HepG2 (cell line): ENCODE data around the gene FSD2. TPM values are rescaled to one million over a fixed set of nuclear protein-coding genes. Genes with fewer than 3 reads are reported as not detected.

Source experiments
- ATAC-seq: fragments of 200-7000 bp; cut with Tn5 transposase; 3 replicates; pipeline ENCODE4 v1.9.1; 2020; ENCODE audit warnings: mild to moderate bottlenecking, moderate library complexity
- BruUV-seq: library from RNA; stranded (reverse); fragments of 400-500 nt; replicated peaks from 2 replicates; lab custom pipeline; 2021; lab: Mats Ljungman, UMichigan
- CTCF ChIA-PET: fragments of 300-600 bp; formaldehyde crosslinking; extraction: SDS; loops from one replicate; lab custom pipeline; 2021; ENCODE audit warnings: low total read pairs, inconsistent platforms, low intra/inter-chr PET ratio; lab: Yijun Ruan, JAX
- POLR2A ChIA-PET: fragments of 350-600 bp; sonication (Branson Sonifier 250); formaldehyde crosslinking; loops from one replicate; lab custom pipeline; 2020; ENCODE audit warnings: antibody characterized with exemption, inconsistent platforms; lab: Yijun Ruan, JAX
- DNase-seq: peaks from one replicate; pipeline ENCODE4 v3.0.0-alpha.2; 2015; ENCODE audit warnings: low spot score
- FAIRE-seq: peaks from 3 replicates; lab custom pipeline; 2011; peaks lifted over from hg19 to GRCh38; lab: Jason Lieb, UNC
- H2AFZ ChIP-seq: one replicate; pipeline ENCODE4 v1.6.1; 2011; ENCODE audit warnings: low read length, inconsistent platforms
- H3K27ac ChIP-seq: fragments of 300-600 bp; 3 replicates; pipeline ENCODE4 v1.8.0; 2011; ENCODE audit warnings: mixed run types, mild to moderate bottlenecking, mixed read lengths, low read length, inconsistent platforms; ENCODE audit not compliant: insufficient read depth; ENCODE audit errors: extremely low read length
- H3K27me3 ChIP-seq, 2 experiments: fragments of 200-600 bp in 1 of 2; 2 replicates in 1 of 2; 3 replicates in 1 of 2; pipeline versions ENCODE4 v1.6.0 to v1.8.0; 2011; ENCODE audit warnings: low read length in 2 of 2, mild to moderate bottlenecking in 2 of 2, moderate library complexity in 2 of 2, inconsistent platforms in 1 of 2; ENCODE audit not compliant: insufficient read depth in 2 of 2, control insufficient read depth in 1 of 2
- H3K36me3 ChIP-seq, 2 experiments: fragments of 200-600 bp in 1 of 2; replicated peaks in 1 of 2; 2 replicates in 1 of 2; 3 replicates in 1 of 2; pipeline versions ENCODE4 v1.5.1 to v1.8.0; 2011; ENCODE audit warnings: low read length in 2 of 2, inconsistent platforms in 1 of 2; ENCODE audit not compliant: insufficient read depth in 2 of 2, control insufficient read depth in 1 of 2
- H3K4me1 ChIP-seq: 2 replicates; pipeline ENCODE4 v1.5.1; 2012; ENCODE audit warnings: low read length, inconsistent platforms; ENCODE audit not compliant: insufficient read depth
- H3K4me2 ChIP-seq: 2 replicates; pipeline ENCODE4 v1.6.0; 2011; ENCODE audit warnings: low read depth, low read length, inconsistent platforms
- H3K4me3 ChIP-seq, 3 experiments: fragments of 200-600 bp in 1 of 3; sonication (generic), shearing (Covaris generic) in 1 of 3; replicated peaks in 1 of 3; 2 replicates each; pipeline ENCODE4 v1.5.1; 2011 to 2016; ENCODE audit warnings: low read length in 3 of 3, inconsistent platforms in 2 of 3, low read depth in 2 of 3, mild to moderate bottlenecking in 2 of 3, control low read depth in 1 of 3, mixed read lengths in 1 of 3; ENCODE audit not compliant: insufficient read depth in 1 of 3
- H3K79me2 ChIP-seq: one replicate; pipeline ENCODE4 v1.6.1; 2011; ENCODE audit warnings: low read length, inconsistent platforms; ENCODE audit not compliant: insufficient read depth
- H3K9ac ChIP-seq: 2 replicates; pipeline ENCODE4 v1.6.0; 2011; ENCODE audit warnings: mild to moderate bottlenecking, low read depth, low read length, inconsistent platforms; ENCODE audit not compliant: insufficient read depth
- H3K9me3 ChIP-seq: 2 replicates; pipeline ENCODE4 v1.5.1; 2012; ENCODE audit warnings: mild to moderate bottlenecking, low read length
- H4K20me1 ChIP-seq: 2 replicates; pipeline ENCODE4 v1.6.0; 2011; ENCODE audit warnings: inconsistent platforms, mild to moderate bottlenecking, low read length, moderate library complexity; ENCODE audit not compliant: insufficient read depth
- ATF7-NPFF ChIP-seq: sonication (generic); formaldehyde crosslinking; IDR thresholded peaks from 2 replicates; pipeline ENCODE4 v1.8.1; 2023; ENCODE audit warnings: mild to moderate bottlenecking, low read depth, missing genetic modification reagents, moderate library complexity
- GPBP1L1 ChIP-seq: sonication (generic); formaldehyde crosslinking; IDR thresholded peaks from 2 replicates; pipeline ENCODE4 v1.5.0; 2020; ENCODE audit warnings: mild to moderate bottlenecking, missing genetic modification reagents
- IKZF1 ChIP-seq: fragments of 450-650 bp; IDR thresholded peaks from 2 replicates; pipeline ENCODE4 v1.7.1; 2016
- KDM2A ChIP-seq: sonication (generic); formaldehyde crosslinking; IDR thresholded peaks from 2 replicates; pipeline ENCODE4 v1.4.0; 2020; ENCODE audit warnings: low read depth, missing genetic modification reagents, borderline replicate concordance
- MTF2 ChIP-seq: sonication (generic); formaldehyde crosslinking; IDR thresholded peaks from 2 replicates; pipeline ENCODE4 v1.5.0; 2020; ENCODE audit warnings: missing genetic modification reagents, borderline replicate concordance
- RFXANK ChIP-seq: IDR thresholded peaks from 2 replicates; pipeline ENCODE4 v1.6.1; 2016
- ZEB1 ChIP-seq: IDR thresholded peaks from 2 replicates; pipeline ENCODE4 v1.6.1; 2012; ENCODE audit warnings: mild to moderate bottlenecking, low read depth, inconsistent platforms; ENCODE audit not compliant: insufficient replicate concordance
- ZFX ChIP-seq: sonication (generic); formaldehyde crosslinking; IDR thresholded peaks from 2 replicates; pipeline ENCODE4 v1.4.0; 2020; ENCODE audit warnings: mild to moderate bottlenecking, low read depth, missing genetic modification reagents, moderate library complexity
- ZKSCAN8 ChIP-seq: IDR thresholded peaks from 2 replicates; pipeline ENCODE4 v1.6.1; 2016; ENCODE audit warnings: borderline replicate concordance, missing genetic modification reagents, missing compliant biosample characterization
- ZNF20 ChIP-seq: sonication (generic); formaldehyde crosslinking; IDR thresholded peaks from 2 replicates; pipeline ENCODE4 v1.4.0; 2020; ENCODE audit warnings: mild to moderate bottlenecking, moderate library complexity, missing genetic modification reagents
- ZNF550 ChIP-seq: sonication (generic); formaldehyde crosslinking; IDR thresholded peaks from 2 replicates; pipeline ENCODE4 v1.4.0; 2020; ENCODE audit warnings: mild to moderate bottlenecking, missing genetic modification reagents, borderline replicate concordance
- ZNF567 ChIP-seq: sonication (generic); formaldehyde crosslinking; IDR thresholded peaks from 2 replicates; pipeline ENCODE4 v1.8.1; 2023; ENCODE audit warnings: mild to moderate bottlenecking, missing genetic modification reagents, borderline replicate concordance
- ZNF607 ChIP-seq: sonication (generic); formaldehyde crosslinking; IDR thresholded peaks from 2 replicates; pipeline ENCODE4 v1.5.1; 2020; ENCODE audit warnings: missing genetic modification reagents, mild to moderate bottlenecking, borderline replicate concordance
- WGBS: methylation state at CpG from one replicate; pipeline ENCODE4 v1.1.6; 2017; ENCODE audit warnings: low lambda C conversion rate; 5-methylcytosine and 5-hydroxymethylcytosine counted together
- in situ Hi-C: cut with HindIII; loops from 2 replicates; pipeline ENCODE4 v1.10.0; 2017; ENCODE audit warnings: low pct_unique_long_range_greater_than_20kb; ENCODE audit not compliant: extremely low pct_ligation_motif_present
- intact Hi-C: fragments of 100-400 bp; cut with micrococcal nuclease; formaldehyde crosslinking; loops from one replicate; pipeline ENCODE4 v1.10.0; 2022; ENCODE audit not compliant: unreplicated experiment
- polyA plus RNA-seq, 8 experiments: library from polyadenylated mRNA; depleted of rRNA in 3 of 8; stranded (reverse) in 7 of 8; unstranded in 1 of 8; fragments of >200 nt; fragmentation: Illumina TruSeq in 4 of 8; extraction: Trizol in 4 of 8; gene quantifications; 2 replicates each; pipeline versions ENCODE4 v1.2.1 to v1.2.3, GENCODE V29; 2011 to 2016; ENCODE audit warnings: low read depth in 4 of 8, missing spikeins in 1 of 8, mixed read lengths in 1 of 8; ENCODE audit not compliant: insufficient read depth in 1 of 8
- total RNA-seq, 5 experiments: library from RNA; depleted of rRNA; stranded (reverse); fragments of >200 nt; fragmentation: Illumina TruSeq; extraction: Trizol; gene quantifications; 2 replicates each; pipeline ENCODE4 v1.2.3, GENCODE V29; 2016; ENCODE audit warnings: low read depth in 1 of 5
- TF ChIP-seq, protein P1 (sequence below): sonication (generic); formaldehyde crosslinking; conservative IDR thresholded peaks from 2 replicates; pipeline ENCODE4 v1.4.0; 2020; ENCODE audit warnings: mild to moderate bottlenecking, missing genetic modification reagents, moderate library complexity

The FSD2 gene
- total and polyA plus RNA-seq, 2 of the 13 experiments (the other 11 are each of a cell fraction or from before 2014, with no cell fraction given): not detected

DNA sequence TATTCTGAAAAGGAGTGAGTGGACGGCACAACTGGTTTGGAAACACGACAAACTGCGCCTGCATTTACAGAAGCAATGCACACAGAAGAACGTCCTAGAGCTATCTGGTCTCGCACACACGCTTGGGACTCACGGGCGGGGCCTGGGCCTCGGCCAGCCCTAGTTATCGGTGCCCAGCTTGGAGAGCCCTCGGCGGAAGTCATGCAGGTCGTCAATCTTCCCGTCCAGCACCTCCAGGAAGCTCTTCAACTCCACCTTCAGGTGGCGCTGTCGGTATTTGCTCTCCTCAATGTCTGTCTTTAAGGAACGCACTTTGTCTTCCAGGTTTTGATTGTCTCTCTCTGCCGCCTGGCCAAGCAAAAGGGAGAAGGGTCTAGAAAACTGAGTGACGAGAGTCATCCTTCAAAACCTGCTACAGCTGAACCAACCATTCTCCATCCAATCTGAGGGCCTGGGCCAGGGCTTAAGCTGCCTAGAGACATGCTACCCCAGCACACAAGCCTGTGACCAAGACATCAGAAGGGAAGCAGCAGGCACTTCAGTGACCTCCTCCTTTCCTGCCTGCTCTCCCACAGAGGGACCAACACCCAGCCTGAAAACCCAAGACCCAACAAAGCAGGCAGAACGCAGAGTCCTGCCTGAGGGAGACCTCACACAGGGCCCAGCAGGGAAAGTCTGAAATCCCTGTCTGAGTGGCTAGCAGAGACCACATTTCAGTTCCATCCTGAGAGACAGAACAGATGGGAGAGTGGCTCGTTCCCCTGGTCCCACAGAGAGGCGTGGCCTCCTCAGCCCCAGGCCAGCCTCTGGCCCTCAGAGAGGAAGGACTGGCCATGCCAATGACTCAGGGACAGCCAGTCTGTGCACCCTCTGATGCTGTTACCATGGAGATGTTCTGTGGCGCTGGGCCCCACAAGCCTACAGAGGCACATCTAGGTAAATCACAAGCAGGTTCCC is 44.0 kb upstream of the FSD2 start (continued):
- no peak for TF ChIP-seq ZNF550 (CRISPR knock-in tag)

GRCh38 chr15:82848241-82848993 is 42.5 kb upstream of the FSD2 start:
- ChIA-PET CTCF (interaction anchor here (1.8 to 2.2 kb wide), 2 partner anchors 152 to 163 kb away, joined by 7 to 17 read pairs; partner anchors contain the start of gene C15orf40), POLR2A (interaction anchor here (1.1 to 1.2 kb wide), 2 partner anchors 98 to 163 kb away, joined by 3 read pairs; partner anchors contain the start of gene C15orf40)
- Histone ChIP-seq H3K9ac (no peak overlapping the region), H2AFZ (no peak overlapping the region), H3K79me2 (no peaks in the 10 kb centered on the region), H3K4me1 (peaks cover 19% of the 10 kb centered on the region), H3K36me3 (no peaks in the 10 kb centered on the region), H3K27ac (no peak overlapping the region), H3K4me2 (no peak overlapping the region), H3K27me3 (no peaks in the 10 kb centered on the region; a peak in 1 of 5 replicates), H3K4me3 (no peak overlapping the region), H3K9me3 (no peaks in the 10 kb centered on the region), H4K20me1 (no peaks in the 10 kb centered on the region)
- no peak for ATAC-seq
- no peak for DNase-seq
- intact Hi-C loops (no loop called here), in situ Hi-C loops (no loop called here)
- FAIRE-seq: no peak
- BruUV-seq: no TSS peak
- WGBS: 80% methylated on average over 3 of the region's 9 CpGs
- TF ChIP-seq RFXANK (CRISPR knock-in tag) (no peak), ZKSCAN8 (CRISPR knock-in tag) (no peak), MTF2 (CRISPR knock-in tag) (no peak), ZFX (CRISPR knock-in tag) (no peak), GPBP1L1 (no peak), ZEB1 (no peak), ZNF607 (CRISPR knock-in tag) (no peak), ATF7-NPFF (CRISPR knock-in tag) (no peak), KDM2A (CRISPR knock-in tag) (no peak), ZNF567 (CRISPR knock-in tag) (no peak), IKZF1 (no peak), ZNF20 (CRISPR knock-in tag) (no peak)
- TF ChIP-seq, protein P1, sequence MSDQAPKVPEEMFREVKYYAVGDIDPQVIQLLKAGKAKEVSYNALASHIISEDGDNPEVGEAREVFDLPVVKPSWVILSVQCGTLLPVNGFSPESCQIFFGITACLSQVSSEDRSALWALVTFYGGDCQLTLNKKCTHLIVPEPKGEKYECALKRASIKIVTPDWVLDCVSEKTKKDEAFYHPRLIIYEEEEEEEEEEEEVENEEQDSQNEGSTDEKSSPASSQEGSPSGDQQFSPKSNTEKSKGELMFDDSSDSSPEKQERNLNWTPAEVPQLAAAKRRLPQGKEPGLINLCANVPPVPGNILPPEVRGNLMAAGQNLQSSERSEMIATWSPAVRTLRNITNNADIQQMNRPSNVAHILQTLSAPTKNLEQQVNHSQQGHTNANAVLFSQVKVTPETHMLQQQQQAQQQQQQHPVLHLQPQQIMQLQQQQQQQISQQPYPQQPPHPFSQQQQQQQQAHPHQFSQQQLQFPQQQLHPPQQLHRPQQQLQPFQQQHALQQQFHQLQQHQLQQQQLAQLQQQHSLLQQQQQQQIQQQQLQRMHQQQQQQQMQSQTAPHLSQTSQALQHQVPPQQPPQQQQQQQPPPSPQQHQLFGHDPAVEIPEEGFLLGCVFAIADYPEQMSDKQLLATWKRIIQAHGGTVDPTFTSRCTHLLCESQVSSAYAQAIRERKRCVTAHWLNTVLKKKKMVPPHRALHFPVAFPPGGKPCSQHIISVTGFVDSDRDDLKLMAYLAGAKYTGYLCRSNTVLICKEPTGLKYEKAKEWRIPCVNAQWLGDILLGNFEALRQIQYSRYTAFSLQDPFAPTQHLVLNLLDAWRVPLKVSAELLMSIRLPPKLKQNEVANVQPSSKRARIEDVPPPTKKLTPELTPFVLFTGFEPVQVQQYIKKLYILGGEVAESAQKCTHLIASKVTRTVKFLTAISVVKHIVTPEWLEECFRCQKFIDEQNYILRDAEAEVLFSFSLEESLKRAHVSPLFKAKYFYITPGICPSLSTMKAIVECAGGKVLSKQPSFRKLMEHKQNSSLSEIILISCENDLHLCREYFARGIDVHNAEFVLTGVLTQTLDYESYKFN (CRISPR knock-in tag): no peak
